SKM-1 (cell line): ENCODE data around the gene KCNE3.
"Not testable (repeated sequence)": the region's sequence is repeated elsewhere in the genome, so short reads cannot be mapped to it uniquely, and the experiment has no call there.

ENCODE experiments used
- DNase-seq: peaks from one replicate; lab custom pipeline; 2025; ENCODE audit not compliant: unreplicated experiment; lab: John Stamatoyannopoulos, UW

The KCNE3 gene

GRCh38 chr11:74443071-74443864 lies 24.1 kb downstream of the KCNE3 start:
- no peak for DNase-seq

GRCh38 chr11:74442636-74443035 lies 24.7 kb downstream of the KCNE3 start:
- DNase-seq = no peak

GRCh38 chr11:74438681-74439080 lies 28.7 kb downstream of the KCNE3 start:
- DNase-seq = no peak

- no peak for DNase-seq
Measured at GRCh38 chr11:74437441-74438042, 29.8 kb downstream of the KCNE3 start.

- no peak for DNase-seq
Measured at GRCh38 chr11:74434528-74434927, 32.8 kb downstream of the KCNE3 start.

GRCh38 chr11:74429205-74429604 lies 38.1 kb downstream of the KCNE3 start:
- no peak for DNase-seq

GRCh38 chr11:74427384-74427886 lies 39.9 kb downstream of the KCNE3 start:
- no peak for DNase-seq

GRCh38 chr11:74425100-74425499 lies 42.2 kb downstream of the KCNE3 start:
- no peak for DNase-seq

- DNase-seq = no peak
Measured at GRCh38 chr11:74418509-74418895, 48.8 kb downstream of the KCNE3 start.

- DNase-seq = no peak
Measured at GRCh38 chr11:74417860-74418508, 49.4 kb downstream of the KCNE3 start.

- DNase-seq = no peak
Measured at GRCh38 chr11:74417379-74417804, 50.0 kb downstream of the KCNE3 start.

GRCh38 chr11:74416974-74417373 lies 50.4 kb downstream of the KCNE3 start:
- DNase-seq = not testable (repeated sequence)

- no peak for DNase-seq
Measured at GRCh38 chr11:74412733-74413359, 54.5 kb downstream of the KCNE3 start.

- DNase-seq = no peak
Measured at GRCh38 chr11:74412321-74412720, 55.0 kb downstream of the KCNE3 start.

GRCh38 chr11:74409633-74410032 lies 57.7 kb downstream of the KCNE3 start:
- DNase-seq = no peak
